A549 (cell line): ENCODE data around the gene HECTD4. TPM values are rescaled to one million over a fixed set of nuclear protein-coding genes. Genes with fewer than 3 reads are reported as not detected.

Experiments
- ATAC-seq, 2 experiments: fragments of 200-7000 bp in 1 of 2; fragments of >200 bp in 1 of 2; cut with Nextera tagmentation in 1 of 2; cut with Tn5 transposase in 1 of 2; 3 replicates each; pipeline versions ENCODE4 v1.8.0 to v1.9.1; 2018 to 2020; ENCODE audit warnings: mild to moderate bottlenecking in 1 of 2, moderate library complexity in 1 of 2
- CTCF ChIA-PET: fragments of 300-600 bp; sonication (Branson Sonifier 250); formaldehyde crosslinking; extraction: SDS; loops from one replicate; lab custom pipeline; 2021; ENCODE audit warnings: antibody characterized with exemption, inconsistent platforms; lab: Yijun Ruan, JAX
- POLR2A ChIA-PET: fragments of 350-600 bp; formaldehyde crosslinking; extraction: SDS; loops from one replicate; lab custom pipeline; 2021; ENCODE audit warnings: antibody characterized with exemption, inconsistent platforms; lab: Yijun Ruan, JAX
- DNase-seq, 2 experiments: peaks; one replicate each; pipeline versions ENCODE4 v3.0.0 to v3.0.0-alpha.2; 2011 to 2016; ENCODE audit warnings: low read depth in 1 of 2, low spot score in 1 of 2
- FAIRE-seq: peaks from 2 replicates; lab custom pipeline; 2011; peaks lifted over from hg19 to GRCh38; lab: Jason Lieb, UNC
- H3K27ac ChIP-seq, 2 experiments: fragments of >200 bp; sonication (Bioruptor Twin); formaldehyde crosslinking; 3 replicates each; pipeline ENCODE4 v1.5.1; 2016 to 2017
- H3K4me1 ChIP-seq: fragments of >200 bp; sonication (Bioruptor Twin); formaldehyde crosslinking; 3 replicates; pipeline ENCODE4 v1.6.1; 2016
- H3K4me2 ChIP-seq: fragments of >200 bp; sonication (Bioruptor Twin); formaldehyde crosslinking; 3 replicates; pipeline ENCODE4 v1.6.1; 2016
- H3K4me3 ChIP-seq: fragments of >200 bp; sonication (Bioruptor Twin); formaldehyde crosslinking; 3 replicates; pipeline ENCODE4 v1.5.1; 2016
- H3K9me3 ChIP-seq: fragments of >200 bp; sonication (Bioruptor Twin); formaldehyde crosslinking; 3 replicates; pipeline ENCODE4 v1.6.1; 2016
- BHLHE40 ChIP-seq: IDR thresholded peaks from 2 replicates; pipeline ENCODE4 v1.6.1; 2012; ENCODE audit warnings: low read depth, low read length, inconsistent platforms
- CBX2 ChIP-seq: fragments of 200-600 bp; sonication (generic); IDR thresholded peaks from 2 replicates; pipeline ENCODE4 v1.6.1; 2016; ENCODE audit warnings: low read depth, mild to moderate bottlenecking, borderline replicate concordance
- ESRRA ChIP-seq: fragments of 150-350 bp; IDR thresholded peaks from 2 replicates; pipeline ENCODE4 v1.6.1; 2014; ENCODE audit warnings: mild to moderate bottlenecking, low read length, borderline replicate concordance
- FOSL2 ChIP-seq, 2 experiments: fragments of 450-650 bp in 1 of 2; fragments of >200 bp in 1 of 2; sonication (Bioruptor Twin) in 1 of 2; formaldehyde crosslinking; IDR thresholded peaks; 2 replicates each; pipeline versions ENCODE4 v1.5.0 to v1.6.1; 2016 to 2020; ENCODE audit warnings: mild to moderate bottlenecking in 1 of 2, moderate library complexity in 1 of 2
- FOXS1 ChIP-seq: fragments of 250-450 bp; sonication (Bioruptor Pico); IDR thresholded peaks from 2 replicates; pipeline ENCODE4 v1.5.0; 2020; ENCODE audit warnings: mild to moderate bottlenecking, moderate library complexity
- GATA3 ChIP-seq: IDR thresholded peaks from 2 replicates; pipeline ENCODE4 v1.6.1; 2012; ENCODE audit warnings: borderline replicate concordance
- HDAC2 ChIP-seq: fragments of 200-600 bp; sonication (generic); IDR thresholded peaks from 2 replicates; pipeline ENCODE4 v1.6.1; 2016
- HEYL ChIP-seq: fragments of 250-450 bp; sonication (Bioruptor Pico); IDR thresholded peaks from 2 replicates; pipeline ENCODE4 v1.8.0; 2021; ENCODE audit warnings: mild to moderate bottlenecking, moderate library complexity
- HOXA7 ChIP-seq: fragments of 250-450 bp; sonication (Bioruptor Pico); IDR thresholded peaks from 2 replicates; pipeline ENCODE4 v1.5.0; 2020; ENCODE audit warnings: mild to moderate bottlenecking, moderate library complexity
- HOXB13 ChIP-seq: fragments of 250-450 bp; sonication (Bioruptor Pico); IDR thresholded peaks from 2 replicates; pipeline ENCODE4 v1.5.0; 2020; ENCODE audit warnings: low read depth, mild to moderate bottlenecking, moderate library complexity
- HOXB5 ChIP-seq: fragments of 250-450 bp; sonication (Bioruptor Pico); IDR thresholded peaks from 2 replicates; pipeline ENCODE4 v1.5.0; 2020; ENCODE audit warnings: mild to moderate bottlenecking, moderate library complexity
- JUNB ChIP-seq: fragments of >200 bp; sonication (Bioruptor Twin); formaldehyde crosslinking; IDR thresholded peaks from 2 replicates; pipeline ENCODE4 v1.6.1; 2016
- KDM5A ChIP-seq: fragments of 200-600 bp; sonication (generic); IDR thresholded peaks from 2 replicates; pipeline ENCODE4 v1.6.1; 2016; ENCODE audit warnings: antibody characterized with exemption, mild to moderate bottlenecking
- NFE2L2 ChIP-seq: fragments of 150-350 bp; conservative IDR thresholded peaks from 2 replicates; pipeline ENCODE4 v1.6.1; 2014; ENCODE audit warnings: low read length
- PHF8 ChIP-seq: fragments of 200-600 bp; sonication (generic); IDR thresholded peaks from 2 replicates; pipeline ENCODE4 v1.6.1; 2016; ENCODE audit warnings: low read depth, mild to moderate bottlenecking, antibody characterized with exemption, moderate library complexity, borderline replicate concordance
- POLR2A ChIP-seq: IDR thresholded peaks from 2 replicates; pipeline ENCODE4 v1.6.1; 2012; ENCODE audit warnings: mild to moderate bottlenecking, low read length
- RARB ChIP-seq: fragments of 250-450 bp; sonication (Bioruptor Pico); IDR thresholded peaks from 2 replicates; pipeline ENCODE4 v1.8.0; 2021; ENCODE audit warnings: mild to moderate bottlenecking, moderate library complexity
- RCOR1 ChIP-seq: fragments of 150-350 bp; IDR thresholded peaks from 2 replicates; pipeline ENCODE4 v1.6.1; 2014; ENCODE audit warnings: antibody characterized with exemption, low read length, low read depth
- RFX5 ChIP-seq: fragments of 450-650 bp; IDR thresholded peaks from 2 replicates; pipeline ENCODE4 v1.7.1; 2014; ENCODE audit warnings: antibody characterized with exemption, mild to moderate bottlenecking, moderate library complexity
- RNF2 ChIP-seq: fragments of 200-600 bp; sonication (generic); IDR thresholded peaks from 2 replicates; pipeline ENCODE4 v1.6.1; 2016; ENCODE audit warnings: low read depth, mild to moderate bottlenecking, antibody characterized with exemption, moderate library complexity, borderline replicate concordance
- SMC3 ChIP-seq: fragments of >200 bp; sonication (Bioruptor Twin); formaldehyde crosslinking; IDR thresholded peaks from 3 replicates; pipeline ENCODE4 v1.6.1; 2018; ENCODE audit warnings: inconsistent platforms
- ZNF302 ChIP-seq: fragments of 250-450 bp; sonication (Bioruptor Pico); IDR thresholded peaks from 2 replicates; pipeline ENCODE4 v1.9.0; 2021; ENCODE audit warnings: inconsistent platforms, mild to moderate bottlenecking, moderate library complexity
- ZSCAN20 ChIP-seq: fragments of 250-450 bp; sonication (Bioruptor Pico); IDR thresholded peaks from 2 replicates; pipeline ENCODE4 v1.8.0; 2022; ENCODE audit warnings: mild to moderate bottlenecking, moderate library complexity
- WGBS: methylation state at CpG from one replicate; pipeline ENCODE4 v1.1.6; 2017; ENCODE audit errors: missing lambda C conversion rate; 5-methylcytosine and 5-hydroxymethylcytosine counted together
- polyA plus RNA-seq, 4 experiments: library from polyadenylated mRNA; depleted of rRNA in 3 of 4; stranded (reverse); fragments of >200 nt; fragmentation: RNase III in 1 of 4; extraction: RNeasy Plus Mini Kit Qiagen cat#74134 plus additional on column Dnase treatment in 1 of 4; gene quantifications; 2 replicates in 3 of 4; 3 replicates in 1 of 4; pipeline ENCODE4 v1.2.3, GENCODE V29; 2011 to 2017
- TF ChIP-seq, protein P1 (sequence below): fragments of >200 bp; sonication (Bioruptor Twin); formaldehyde crosslinking; IDR thresholded peaks from 2 replicates; pipeline ENCODE4 v1.6.1; 2016
- TF ChIP-seq, protein P2 (sequence below): fragments of 150-350 bp; IDR thresholded peaks from 2 replicates; pipeline ENCODE4 v1.6.1; 2014; ENCODE audit warnings: low read depth, mild to moderate bottlenecking, low read length
- TF ChIP-seq, protein P3 (sequence below): fragments of 450-650 bp; IDR thresholded peaks from 2 replicates; pipeline ENCODE4 v1.6.1; 2014; ENCODE audit warnings: antibody characterized with exemption
- TF ChIP-seq, protein P4 (sequence below): fragments of 250-450 bp; sonication (Bioruptor Pico); IDR thresholded peaks from 2 replicates; pipeline ENCODE4 v1.5.0; 2021; ENCODE audit warnings: mild to moderate bottlenecking, moderate library complexity, borderline replicate concordance
- TF ChIP-seq, protein P5 (sequence below): IDR thresholded peaks from 2 replicates; pipeline ENCODE4 v1.6.1; 2012

HECTD4 gene
- polyA plus RNA-seq, 2 of the 4 experiments (the other 2 are of a cell fraction) = 9.9 to 14.7 TPM

DNA sequence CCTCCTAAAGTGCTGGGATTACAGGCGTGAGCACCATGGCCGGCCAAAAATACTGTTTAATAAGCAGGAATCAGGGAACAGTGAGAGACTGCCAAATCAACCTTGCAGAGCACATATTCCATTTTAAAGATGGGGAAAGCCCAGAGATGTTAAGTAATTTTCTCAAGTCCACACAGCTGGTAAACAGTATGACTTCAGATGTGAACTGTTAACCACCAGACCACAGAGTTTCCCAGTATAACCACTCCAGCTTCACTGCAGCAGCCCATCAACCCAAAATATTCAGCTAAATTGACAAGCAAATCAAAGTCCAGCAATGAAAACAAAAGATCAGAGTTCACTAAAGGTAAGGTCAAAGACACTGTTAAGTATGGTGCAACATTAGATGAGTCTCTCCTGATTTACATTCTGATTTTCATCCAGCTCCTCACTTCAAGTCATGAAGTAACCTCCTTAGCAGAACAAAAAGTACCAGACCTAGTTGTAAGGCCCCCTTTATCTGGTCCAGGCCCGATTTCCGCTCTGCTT, 174.8 kb downstream of the HECTD4 start:
- ATAC-seq (no peak), DNase-seq (no peak), FAIRE-seq (no peak)
- no peak overlapping the region for H3K4me3 ChIP-seq
- 91% methylated on average over 4 of the region's 4 CpGs for WGBS
- ChIA-PET CTCF (interaction anchor here (0.6 to 3.9 kb wide), 5 partner anchors 9 to 263 kb away, joined by 3 to 20 read pairs (median 3); no protein-coding TSS in a partner anchor), POLR2A (no interaction called here)
- no peaks in the 10 kb centered on the region for H3K4me1 ChIP-seq
- H3K9me3 ChIP-seq = no peaks in the 10 kb centered on the region
- no peak overlapping the region for H3K4me2 ChIP-seq
- no peak for TF ChIP-seq HDAC2
- TF ChIP-seq HOXA7 = no peak
- no peak for TF ChIP-seq HOXB5 (CRISPR knock-in tag)
- no peak for TF ChIP-seq BHLHE40
- TF ChIP-seq KDM5A = no peak
- TF ChIP-seq RNF2 = no peak
- no peak for TF ChIP-seq FOXS1 (CRISPR knock-in tag)
- TF ChIP-seq RARB (CRISPR knock-in tag) = no peak
- no peak for TF ChIP-seq HOXB13
- TF ChIP-seq POLR2A = no peak
- TF ChIP-seq ESRRA = no peak
- TF ChIP-seq ZNF302 = no peak
- TF ChIP-seq, protein P1, sequence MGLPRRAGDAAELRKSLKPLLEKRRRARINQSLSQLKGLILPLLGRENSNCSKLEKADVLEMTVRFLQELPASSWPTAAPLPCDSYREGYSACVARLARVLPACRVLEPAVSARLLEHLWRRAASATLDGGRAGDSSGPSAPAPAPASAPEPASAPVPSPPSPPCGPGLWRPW = no peak
- no peak for TF ChIP-seq JUNB
- TF ChIP-seq FOSL2 (IDR thresholded peaks at IDR 0.05) = no peak
- no peak for TF ChIP-seq FOSL2 (CRISPR knock-in tag; IDR thresholded peaks at IDR 0.05)
- TF ChIP-seq, protein P2, sequence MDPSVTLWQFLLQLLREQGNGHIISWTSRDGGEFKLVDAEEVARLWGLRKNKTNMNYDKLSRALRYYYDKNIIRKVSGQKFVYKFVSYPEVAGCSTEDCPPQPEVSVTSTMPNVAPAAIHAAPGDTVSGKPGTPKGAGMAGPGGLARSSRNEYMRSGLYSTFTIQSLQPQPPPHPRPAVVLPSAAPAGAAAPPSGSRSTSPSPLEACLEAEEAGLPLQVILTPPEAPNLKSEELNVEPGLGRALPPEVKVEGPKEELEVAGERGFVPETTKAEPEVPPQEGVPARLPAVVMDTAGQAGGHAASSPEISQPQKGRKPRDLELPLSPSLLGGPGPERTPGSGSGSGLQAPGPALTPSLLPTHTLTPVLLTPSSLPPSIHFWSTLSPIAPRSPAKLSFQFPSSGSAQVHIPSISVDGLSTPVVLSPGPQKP = no peak
- no peak for TF ChIP-seq CBX2
- no peak overlapping the region for H3K27ac ChIP-seq

DNA sequence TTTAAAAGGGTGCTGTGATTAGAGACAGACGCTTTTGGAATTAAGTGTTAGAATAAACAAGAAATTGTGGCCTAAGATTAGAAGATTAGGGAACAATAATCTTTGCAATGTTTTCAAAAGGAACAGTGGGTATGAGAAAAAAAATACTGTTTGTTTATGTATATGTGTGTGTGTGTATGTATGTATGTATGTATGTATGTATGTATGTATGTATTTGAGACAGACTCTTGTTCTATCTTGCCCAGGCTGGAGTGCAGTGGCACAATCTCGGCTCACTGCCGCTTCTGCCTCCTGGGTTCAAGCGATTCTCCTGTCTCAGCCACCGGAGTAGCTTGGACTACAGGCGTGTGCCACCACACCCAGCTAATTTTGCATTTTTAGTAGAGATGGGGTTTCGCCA, 175.3 kb downstream of the HECTD4 start:
- Histone ChIP-seq H3K27ac (no peak overlapping the region), H3K9me3 (no peaks in the 10 kb centered on the region), H3K4me1 (no peaks in the 10 kb centered on the region), H3K4me3 (no peak overlapping the region), H3K4me2 (no peak overlapping the region)
- TF ChIP-seq, protein P3, sequence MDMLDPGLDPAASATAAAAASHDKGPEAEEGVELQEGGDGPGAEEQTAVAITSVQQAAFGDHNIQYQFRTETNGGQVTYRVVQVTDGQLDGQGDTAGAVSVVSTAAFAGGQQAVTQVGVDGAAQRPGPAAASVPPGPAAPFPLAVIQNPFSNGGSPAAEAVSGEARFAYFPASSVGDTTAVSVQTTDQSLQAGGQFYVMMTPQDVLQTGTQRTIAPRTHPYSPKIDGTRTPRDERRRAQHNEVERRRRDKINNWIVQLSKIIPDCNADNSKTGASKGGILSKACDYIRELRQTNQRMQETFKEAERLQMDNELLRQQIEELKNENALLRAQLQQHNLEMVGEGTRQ = no peak
- TF ChIP-seq, protein P1 = no peak
- FAIRE-seq (no peak), ATAC-seq (no peak), DNase-seq (no peak)
- ChIA-PET CTCF (interaction anchor here (0.6 to 3.9 kb wide), 5 partner anchors 9 to 263 kb away, joined by 3 to 20 read pairs (median 3); no protein-coding TSS in a partner anchor), POLR2A (no interaction called here)
- WGBS = 94% methylated on average over 7 of the region's 7 CpGs

DNA sequence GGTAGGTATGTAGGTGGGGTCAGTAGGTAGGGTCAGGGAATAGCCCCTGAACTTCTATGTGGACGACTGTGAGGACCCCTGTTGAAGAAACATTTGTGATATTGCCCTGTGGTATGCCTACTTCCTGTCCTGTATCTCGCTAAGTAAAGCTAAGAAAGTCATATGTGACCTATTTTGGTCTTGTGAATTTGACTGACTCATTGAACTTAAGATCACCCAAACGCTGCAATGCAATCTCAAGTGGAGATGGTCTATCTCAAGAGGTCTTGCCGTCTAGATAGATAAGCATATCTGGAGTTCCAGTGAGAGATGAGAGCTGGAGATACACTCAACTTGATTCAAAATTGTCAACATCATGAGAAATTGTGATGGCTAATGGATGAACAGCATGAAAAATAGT, 183.1 kb downstream of the HECTD4 start:
- ChIA-PET CTCF (interaction anchor here (0.5 to 6.0 kb wide), 17 partner anchors 7 to 258 kb away, joined by 3 to 80 read pairs (median 5); no protein-coding TSS in a partner anchor), POLR2A (no interaction called here)
- H3K4me2 ChIP-seq = no peak overlapping the region
- H3K4me3 ChIP-seq = no peak overlapping the region
- no peak for ATAC-seq
- no peaks in the 10 kb centered on the region for H3K9me3 ChIP-seq
- no peak for FAIRE-seq
- WGBS = 75% methylated on average over 4 of the region's 4 CpGs
- no peaks in the 10 kb centered on the region for H3K4me1 ChIP-seq
- TF ChIP-seq FOXS1 (CRISPR knock-in tag) (no peak), RFX5 (no peak), GATA3 (no peak), ZSCAN20 (no peak), PHF8 (no peak), NFE2L2 (no peak), SMC3 (no peak), RCOR1 (no peak), HEYL (CRISPR knock-in tag) (no peak)
- TF ChIP-seq, protein P4, sequence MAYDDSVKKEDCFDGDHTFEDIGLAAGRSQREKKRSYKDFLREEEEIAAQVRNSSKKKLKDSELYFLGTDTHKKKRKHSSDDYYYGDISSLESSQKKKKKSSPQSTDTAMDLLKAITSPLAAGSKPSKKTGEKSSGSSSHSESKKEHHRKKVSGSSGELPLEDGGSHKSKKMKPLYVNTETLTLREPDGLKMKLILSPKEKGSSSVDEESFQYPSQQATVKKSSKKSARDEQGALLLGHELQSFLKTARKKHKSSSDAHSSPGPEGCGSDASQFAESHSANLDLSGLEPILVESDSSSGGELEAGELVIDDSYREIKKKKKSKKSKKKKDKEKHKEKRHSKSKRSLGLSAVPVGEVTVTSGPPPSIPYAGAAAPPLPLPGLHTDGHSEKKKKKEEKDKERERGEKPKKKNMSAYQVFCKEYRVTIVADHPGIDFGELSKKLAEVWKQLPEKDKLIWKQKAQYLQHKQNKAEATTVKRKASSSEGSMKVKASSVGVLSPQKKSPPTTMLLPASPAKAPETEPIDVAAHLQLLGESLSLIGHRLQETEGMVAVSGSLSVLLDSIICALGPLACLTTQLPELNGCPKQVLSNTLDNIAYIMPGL = no peak
- TF ChIP-seq, protein P5, sequence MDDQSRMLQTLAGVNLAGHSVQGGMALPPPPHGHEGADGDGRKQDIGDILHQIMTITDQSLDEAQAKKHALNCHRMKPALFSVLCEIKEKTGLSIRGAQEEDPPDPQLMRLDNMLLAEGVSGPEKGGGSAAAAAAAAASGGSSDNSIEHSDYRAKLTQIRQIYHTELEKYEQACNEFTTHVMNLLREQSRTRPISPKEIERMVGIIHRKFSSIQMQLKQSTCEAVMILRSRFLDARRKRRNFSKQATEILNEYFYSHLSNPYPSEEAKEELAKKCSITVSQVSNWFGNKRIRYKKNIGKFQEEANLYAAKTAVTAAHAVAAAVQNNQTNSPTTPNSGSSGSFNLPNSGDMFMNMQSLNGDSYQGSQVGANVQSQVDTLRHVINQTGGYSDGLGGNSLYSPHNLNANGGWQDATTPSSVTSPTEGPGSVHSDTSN = no peak
- H3K27ac ChIP-seq = no peak overlapping the region
- no peak for DNase-seq
